Stimulated activated CD4-positive, alpha-beta T cell treated with anti-CD3 and anti-CD28 coated beads, Interleukin-1b, Interleukin-23, amount 100 ng/mL, for 4 hours (primary cell): ENCODE data around the gene ZRANB1.
"Not testable (repeated sequence)": the region's sequence is repeated elsewhere in the genome, so short reads cannot be mapped to it uniquely, and the experiment has no call there.

Source experiments
- DNase-seq, 2 donors: peaks; one replicate each; pipeline ENCODE4 v3.0.0-alpha.2; 2020; ENCODE audit warnings: low read depth in 2 of 2

The ZRANB1 gene

DNA sequence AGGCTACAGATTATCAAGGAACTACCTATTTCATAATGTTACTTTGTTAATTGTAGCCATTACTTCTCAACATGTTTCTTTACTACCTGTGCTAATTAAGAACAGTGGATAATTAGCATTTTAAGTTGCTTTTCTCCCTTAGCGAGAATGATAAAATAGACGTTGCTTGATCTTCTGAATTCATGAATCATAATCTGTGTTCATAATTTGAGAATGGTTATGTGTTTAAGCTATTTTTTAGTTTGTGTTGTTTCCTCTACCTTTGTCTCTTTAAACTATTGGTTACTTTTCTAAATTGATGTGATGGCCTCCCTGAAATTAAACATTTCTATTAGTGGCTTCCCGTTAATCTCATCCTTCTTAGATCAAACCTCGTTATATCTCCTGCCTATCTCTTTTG is at the start of gene ZRANB1:
TSS of gene ZRANB1 (plus strand) at position 301 of the 400 bp plus-strand sequence. CDS start 371 bp downstream, outside the sequence.
- DNase-seq, result no peak

DNA sequence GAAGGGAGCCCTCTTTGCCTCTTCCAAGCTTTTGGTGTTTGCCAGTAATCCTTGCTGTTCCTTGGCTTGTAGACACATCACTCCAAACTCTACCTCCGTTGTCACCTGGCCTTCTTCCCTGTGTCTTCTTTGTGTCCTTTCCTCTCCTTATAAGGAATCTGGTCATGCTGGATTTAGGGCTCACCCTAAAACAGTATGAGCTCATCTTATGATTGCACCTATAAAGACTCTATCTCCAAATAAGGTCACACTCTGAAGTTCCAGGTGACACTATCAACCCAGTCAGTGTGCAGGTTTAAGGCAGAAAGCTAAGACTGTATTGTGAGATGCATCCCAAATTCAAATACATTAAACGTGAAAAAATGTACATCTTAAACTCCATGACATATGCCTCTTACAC is 49.0 kb upstream of the ZRANB1 start:
- DNase-seq, result no peak

DNA sequence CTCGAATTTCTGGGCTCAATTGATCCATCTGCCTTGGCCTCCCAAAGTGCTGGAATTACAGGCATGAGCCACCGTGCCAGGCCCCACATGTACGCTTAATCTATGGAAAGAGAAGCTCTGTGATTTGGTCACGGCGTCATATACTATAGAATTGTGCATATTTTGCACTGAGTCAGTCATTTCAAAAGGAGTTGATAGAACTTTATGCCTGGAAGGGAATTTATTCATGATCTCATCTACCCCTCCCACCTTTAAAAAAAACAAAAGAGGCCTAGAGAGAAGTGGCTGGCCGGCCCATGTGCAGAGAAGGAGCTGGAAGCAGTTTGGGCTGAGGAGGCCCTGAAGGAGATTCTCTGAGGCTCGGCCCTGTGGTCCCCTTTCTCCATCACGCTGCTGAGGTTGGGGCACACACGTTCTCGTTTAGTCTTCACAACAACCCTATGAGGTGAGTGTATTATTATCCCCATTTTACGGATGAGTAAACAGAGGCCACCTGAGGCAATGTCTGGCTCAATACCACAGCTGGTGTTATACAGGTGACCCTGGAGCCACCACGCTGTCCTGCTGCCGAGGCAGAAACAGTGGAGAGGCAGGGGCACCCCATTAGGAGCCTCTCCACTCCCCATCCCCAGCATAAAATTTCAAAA is 47.2 kb upstream of the ZRANB1 start:
- no peak for DNase-seq

DNA sequence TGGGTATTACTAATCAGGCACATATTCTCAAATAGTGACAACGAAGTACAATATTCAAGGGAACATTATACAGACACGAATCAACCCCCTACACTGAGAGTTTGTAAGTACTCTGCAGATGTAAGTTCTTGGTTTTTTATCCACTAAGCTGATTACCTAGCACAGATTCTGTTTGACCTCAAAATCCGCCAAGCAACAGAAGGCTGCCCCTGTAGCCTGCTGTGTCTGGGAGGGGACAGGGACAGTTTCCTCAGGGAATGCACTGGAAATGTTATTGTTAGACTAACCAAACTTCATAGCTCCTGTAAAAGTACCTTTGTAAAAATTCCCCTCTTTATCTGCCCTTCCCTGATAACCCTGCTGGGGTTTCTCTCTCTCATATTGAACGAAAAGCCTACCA is 45.2 kb upstream of the ZRANB1 start:
- DNase-seq, result no peak

DNA sequence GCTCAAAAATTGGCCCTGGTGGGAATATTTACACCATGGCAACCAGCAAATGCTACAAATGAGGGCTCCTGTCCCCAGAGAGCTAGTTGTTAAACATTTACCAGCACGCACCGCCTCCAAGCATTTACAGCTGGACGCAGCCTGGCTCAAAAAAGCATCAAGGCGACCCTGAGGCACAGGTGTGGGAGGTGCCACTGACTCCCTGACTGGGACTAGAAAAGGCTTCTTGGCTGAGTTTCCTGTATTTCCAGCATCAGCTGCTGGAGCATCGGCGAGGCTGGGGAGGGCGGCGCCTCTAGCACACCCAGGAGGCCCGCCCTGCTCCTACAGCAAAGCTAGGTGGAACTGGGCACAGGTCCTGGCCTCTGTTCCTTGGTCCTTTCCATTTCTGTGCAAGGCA is 43.5 kb upstream of the ZRANB1 start:
- no peak for DNase-seq

DNA sequence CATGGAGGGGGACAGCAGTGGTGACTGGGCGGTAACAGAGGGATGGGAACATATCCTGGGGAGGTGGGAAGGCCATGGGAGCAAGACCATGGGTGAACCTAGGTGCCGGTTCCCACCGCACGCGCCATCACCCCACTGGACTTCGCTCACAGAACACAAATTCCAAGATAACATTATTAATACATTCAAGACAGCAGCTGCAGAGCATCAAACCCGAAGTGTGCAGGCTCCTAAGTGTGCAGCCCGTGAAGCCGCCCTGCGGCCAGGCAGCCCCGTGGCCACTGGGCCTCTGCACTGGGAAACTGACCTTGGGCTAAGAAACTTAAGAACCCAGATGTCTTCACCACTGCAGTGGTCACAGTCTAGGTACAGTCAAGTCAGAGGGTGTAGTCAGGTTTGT is 42.8 kb upstream of the ZRANB1 start:
- DNase-seq, result no peak

DNA sequence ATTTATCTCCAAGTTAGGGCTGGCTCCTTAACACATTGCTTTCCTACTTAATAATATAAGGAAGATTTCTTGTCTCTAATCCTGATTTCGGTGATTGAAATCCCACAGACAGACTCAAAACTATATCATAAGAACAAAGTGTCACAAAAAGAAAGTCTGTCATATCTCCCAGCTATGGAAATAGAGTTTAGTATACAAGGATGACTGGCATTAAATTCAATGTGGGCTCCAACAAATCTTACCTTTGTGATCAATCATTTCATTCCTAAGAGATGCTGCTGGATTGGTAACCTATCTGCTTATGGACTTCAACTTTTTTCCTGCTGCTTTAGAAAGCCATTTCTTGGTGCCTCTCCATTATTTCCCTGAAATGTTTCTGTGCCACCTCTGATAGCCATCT is 39.5 kb upstream of the ZRANB1 start:
- no peak for DNase-seq

DNA sequence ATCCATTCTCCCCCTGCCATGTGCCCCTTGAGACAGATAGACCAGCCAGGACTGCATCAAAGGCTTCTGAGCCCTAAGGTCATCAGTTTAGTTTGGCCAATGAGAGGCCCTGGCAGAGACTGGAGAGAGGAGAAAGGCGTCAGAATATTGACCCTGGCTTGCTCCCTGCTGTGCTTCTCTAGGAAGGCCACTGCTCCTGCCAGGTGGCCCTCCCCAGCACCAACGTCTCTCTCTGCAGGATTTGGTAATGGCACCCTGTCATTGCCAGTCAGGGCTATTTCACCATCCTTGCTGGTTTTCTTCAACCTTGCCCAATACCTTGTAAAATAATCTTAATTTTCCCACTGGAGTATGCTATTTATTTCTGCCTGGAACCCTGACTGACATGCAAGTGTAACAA is 38.8 kb upstream of the ZRANB1 start:
- no peak for DNase-seq

DNA sequence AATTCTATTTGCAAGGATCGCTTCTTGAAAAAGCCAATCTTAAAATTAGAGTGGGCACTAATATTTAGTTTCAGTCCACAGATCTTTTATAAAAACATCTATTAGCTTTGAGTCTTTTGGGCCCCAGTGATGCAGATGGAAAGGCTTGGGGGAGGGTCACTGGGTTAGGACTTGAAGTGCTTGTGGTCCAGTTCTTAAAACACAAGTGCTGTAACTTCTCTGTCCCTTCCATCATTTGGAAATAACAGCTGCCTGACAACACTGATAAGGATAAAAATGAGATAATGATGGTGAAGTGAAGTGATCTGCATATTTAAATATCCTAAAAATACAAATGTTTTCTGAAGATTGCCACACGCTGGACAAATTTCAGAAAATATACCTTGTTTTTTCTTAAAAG is 37.1 kb upstream of the ZRANB1 start:
- no peak for DNase-seq

DNA sequence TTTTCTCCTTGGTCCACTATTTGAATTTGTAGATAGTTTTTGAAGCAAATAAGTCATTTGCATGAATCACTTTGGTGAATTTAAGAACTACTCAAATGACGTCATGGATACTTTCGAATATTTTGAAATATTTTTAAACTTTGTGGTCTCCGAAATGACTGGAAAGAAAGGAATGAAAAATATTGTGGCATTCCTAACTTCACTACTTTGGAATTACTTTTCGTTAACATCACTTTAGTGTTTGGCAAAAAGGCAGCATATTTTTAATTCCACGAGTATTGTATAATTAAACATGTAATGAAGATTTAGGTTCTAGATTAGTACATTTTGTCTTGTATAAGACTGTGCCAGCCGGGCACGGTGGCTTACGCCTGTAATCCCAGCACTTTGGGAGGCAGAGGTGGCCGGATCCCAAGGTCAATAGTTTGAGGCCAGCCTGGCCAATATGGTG is 35.3 kb upstream of the ZRANB1 start:
- no peak for DNase-seq

DNA sequence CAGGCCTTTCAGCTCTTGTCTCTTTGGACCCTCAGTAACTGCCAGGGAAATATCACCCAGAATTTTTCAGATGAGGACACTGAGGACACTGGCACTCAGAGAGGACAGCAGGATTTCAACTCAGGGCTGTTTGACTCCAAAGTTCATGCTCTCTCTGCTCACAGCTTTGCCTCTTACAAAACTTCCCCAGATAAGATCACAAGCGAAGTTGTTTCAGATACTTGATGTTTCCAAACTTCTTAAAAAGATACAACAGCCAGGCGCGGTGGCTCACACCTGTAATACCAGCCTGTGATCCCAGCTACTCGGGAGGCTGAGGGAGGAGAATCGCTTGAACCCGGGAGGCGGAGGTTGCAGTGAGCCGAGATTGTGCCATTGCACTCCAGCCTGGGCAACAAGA is 32.4 kb upstream of the ZRANB1 start:
- no peak for DNase-seq

DNA sequence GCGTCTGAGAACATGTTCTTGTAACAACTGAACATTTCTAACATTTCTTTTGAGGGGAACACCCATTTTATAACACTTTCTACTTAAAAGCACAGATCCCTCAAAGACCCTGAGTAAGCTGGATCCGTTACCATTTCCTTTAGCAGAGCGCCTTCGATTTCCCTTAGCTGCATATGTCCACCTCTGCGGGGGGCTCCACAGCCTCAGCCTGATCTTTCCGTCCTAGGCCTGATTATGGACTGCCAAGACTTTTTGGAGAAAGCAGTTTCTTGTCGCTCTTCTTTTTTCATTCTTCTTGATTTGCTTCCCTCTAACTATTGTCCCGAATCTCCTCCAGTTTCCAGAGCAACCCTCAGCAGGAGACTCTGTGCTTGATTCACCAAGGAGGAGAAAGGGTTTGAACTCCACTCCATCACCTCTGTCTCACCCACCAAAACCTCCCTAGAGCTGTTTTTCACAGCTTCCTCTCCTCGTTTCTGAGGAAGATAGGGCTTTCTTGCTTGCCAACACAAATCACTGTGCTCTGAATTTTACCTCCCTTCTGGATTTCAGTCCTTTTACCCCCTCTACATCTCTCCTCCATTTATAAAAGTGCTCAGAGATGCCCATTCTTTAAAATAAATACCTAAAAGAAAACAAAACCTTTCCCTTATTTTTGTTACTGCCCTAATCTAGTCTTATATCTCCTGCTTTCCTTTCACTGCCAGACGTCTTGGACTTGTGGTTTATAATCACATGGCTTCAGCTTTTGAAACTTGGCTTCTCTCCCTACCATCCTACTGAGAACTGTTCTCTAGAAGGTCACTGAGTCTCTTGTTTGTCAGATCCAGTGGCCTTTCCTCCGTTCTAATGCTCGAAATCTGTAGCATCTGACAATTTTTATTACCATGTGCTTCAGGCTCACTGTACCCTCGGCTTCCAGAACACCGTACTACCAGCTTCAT is 30.5 kb upstream of the ZRANB1 start:
- no peak for DNase-seq

DNA sequence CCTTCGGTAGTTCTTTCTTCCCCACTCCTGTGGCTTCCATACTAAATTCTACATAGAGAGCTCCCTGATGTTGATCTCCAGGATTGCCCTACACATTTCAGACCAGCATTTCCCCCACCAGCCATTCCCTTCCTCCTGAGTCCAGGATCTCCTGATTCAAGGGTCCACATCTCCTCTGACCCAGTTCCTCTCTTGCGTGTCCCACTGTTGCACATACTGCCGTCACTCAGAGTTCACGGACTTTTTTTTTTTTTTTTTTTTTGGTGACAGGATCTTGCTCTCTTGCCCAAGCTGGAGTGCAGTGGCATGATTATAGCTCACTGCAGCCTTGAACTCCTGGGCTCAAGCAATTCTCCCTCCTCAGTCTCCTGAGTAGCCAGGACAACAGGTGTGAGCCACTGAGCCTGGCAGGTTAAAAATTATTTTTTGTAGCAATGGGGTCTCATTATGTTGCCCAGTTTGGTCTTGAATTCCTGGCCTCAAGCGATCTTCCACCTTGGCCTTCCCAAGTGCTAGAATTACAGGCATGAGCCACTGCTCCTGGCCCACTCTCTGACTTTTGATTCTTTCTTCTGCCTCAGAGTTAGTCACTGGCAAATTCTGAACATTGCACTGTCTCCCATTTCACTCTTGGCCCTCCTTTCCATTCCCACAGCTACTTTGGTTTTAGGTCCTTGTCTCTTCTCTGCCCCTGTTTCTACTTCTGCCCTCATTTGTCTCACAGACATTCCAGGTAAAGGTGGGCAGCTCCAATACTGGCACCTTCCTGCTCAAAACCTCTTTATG is 29.6 kb upstream of the ZRANB1 start:
- DNase-seq, result no peak

DNA sequence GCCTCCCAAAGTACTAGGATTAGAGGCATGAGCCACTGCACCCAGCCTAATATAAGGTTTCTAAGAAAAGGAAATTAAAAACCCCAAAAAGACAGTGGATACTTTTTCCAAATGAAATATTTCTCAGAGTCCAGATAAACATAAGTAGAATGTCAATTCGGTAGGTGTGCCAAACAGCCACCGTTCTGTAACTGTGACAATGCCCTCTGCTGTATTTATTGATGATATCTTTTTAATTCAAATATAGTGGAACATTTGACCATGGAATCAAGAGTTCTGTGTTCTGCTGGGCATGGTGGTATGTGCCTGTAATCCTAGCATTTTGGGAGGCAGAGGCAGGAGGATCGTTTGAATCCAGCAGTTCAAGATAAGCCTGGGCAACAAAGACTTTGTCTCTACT is 28.8 kb upstream of the ZRANB1 start:
- DNase-seq, result no peak

DNA sequence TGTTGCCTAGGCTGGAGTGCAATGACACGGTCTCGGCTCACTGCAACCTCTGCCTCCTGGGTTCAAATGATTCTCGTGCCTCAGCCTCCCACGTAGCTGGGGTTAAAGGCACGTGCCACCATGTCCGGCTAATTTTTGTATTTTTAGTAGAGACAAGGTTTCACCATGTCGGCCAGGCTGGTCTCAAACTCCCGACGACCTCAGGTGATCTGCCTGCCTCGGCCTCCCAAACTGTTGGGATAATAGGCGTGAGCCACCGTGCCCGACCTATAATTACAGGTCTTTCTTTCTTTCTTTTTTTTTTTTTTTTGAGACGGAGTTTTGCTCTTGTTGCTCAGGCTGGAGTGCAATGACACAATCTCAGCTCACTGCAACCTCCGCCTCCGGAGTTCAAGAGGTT is 27.5 kb upstream of the ZRANB1 start:
- not testable (repeated sequence) for DNase-seq

DNA sequence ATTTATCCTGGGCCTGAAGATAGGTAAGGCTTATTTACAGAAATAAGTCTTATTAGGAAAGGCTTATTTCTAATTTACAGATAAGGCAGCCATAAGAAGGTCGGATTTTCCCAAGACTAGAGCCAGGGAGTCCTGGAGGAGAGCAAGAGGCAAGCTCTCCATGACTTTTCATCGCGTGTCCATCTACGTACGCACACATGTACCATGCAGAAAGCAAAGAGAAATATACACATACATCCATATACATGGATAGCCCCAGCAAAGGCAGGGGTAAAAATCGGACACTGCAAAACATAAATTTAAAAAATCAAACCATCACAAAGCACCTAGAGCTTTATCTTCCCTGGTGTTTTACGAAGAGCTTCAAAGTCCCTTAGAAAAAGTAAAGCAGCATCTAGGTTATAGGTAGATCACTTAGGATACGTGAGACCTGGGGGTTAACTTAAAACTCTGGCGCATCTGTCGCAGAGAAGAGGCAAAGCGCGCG is 25.8 kb upstream of the ZRANB1 start:
- DNase-seq, result no peak

DNA sequence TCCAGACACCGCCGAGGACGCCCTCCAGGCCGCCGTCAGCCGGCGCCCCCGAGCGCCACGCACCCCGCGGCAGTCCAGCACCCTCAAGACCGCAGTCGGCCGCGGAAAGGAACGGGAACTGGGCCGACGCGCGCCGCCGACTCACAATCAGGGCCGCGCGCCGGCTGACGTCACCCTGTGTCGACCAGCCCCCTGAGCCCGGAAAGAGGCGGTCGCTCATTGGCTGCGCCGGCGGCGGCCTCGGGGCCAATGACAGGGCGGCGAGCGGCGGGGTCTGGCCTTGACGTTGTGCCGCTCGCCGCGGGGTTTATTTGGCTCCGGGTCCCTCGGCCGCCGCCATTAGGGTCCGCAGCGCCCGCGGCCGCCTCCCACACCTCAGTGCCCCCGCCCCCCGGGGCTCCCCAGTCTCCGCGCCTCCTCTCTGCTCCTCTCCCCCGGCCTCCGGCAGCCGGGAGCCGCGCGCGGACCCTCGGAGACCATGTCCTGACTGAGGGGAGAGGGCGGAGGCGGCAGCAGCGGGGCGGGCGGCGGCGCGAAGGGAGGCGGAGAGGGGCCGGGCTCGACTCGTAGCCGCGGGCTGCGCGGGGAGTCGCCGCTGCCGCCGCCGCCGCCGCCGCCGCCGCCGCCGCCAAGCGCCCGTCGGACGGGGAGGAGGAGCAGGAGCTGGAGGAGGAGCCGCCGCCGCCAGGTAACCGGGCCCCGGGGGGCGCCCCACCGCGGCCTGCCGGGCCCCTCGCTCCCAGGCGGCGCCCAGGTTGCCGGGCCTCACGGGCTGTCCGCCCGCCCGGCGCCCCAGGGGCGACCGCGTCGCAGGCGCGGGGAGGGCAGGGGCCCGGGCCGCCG is 25.1 kb upstream of the ZRANB1 start:
- peak; percentile 93 to 97 for DNase-seq

DNA sequence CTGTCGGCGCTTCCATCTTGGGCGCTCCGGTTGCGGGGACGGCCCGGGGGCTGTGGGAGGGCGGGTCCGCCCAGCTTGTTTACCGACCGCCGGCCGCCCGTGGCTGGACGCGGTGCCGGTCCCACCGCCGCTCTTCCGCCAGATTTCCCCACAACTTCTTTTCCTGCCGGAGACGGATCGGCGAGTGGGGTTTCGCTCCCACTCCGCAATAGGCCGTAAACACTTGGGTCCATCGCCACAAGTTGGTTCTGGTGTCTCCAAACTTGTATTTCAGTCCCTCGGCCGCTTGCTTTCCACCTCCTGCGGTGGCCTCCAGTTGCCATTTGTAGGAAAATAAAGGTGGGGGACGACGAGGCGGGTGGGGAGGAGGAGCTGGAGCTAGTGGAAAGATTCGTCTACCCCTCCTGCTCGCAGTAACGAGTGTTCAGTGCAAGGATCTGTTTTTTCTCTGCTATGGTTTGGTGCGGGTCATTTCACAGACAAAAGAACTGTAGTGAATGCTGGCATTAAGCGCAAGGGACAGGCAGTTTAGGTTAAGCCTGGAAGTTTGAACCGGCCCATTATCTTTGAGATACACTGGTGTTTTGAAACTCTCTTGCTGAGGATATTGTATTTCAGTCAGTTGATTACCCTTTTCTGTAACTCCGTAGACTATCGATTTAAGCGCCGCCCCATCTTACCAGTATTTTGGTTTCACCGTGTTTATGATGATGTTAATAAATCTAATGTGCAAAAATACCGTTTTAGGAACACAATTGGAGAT is 24.3 kb upstream of the ZRANB1 start:
- DNase-seq, result peak; percentile 13 to 23

DNA sequence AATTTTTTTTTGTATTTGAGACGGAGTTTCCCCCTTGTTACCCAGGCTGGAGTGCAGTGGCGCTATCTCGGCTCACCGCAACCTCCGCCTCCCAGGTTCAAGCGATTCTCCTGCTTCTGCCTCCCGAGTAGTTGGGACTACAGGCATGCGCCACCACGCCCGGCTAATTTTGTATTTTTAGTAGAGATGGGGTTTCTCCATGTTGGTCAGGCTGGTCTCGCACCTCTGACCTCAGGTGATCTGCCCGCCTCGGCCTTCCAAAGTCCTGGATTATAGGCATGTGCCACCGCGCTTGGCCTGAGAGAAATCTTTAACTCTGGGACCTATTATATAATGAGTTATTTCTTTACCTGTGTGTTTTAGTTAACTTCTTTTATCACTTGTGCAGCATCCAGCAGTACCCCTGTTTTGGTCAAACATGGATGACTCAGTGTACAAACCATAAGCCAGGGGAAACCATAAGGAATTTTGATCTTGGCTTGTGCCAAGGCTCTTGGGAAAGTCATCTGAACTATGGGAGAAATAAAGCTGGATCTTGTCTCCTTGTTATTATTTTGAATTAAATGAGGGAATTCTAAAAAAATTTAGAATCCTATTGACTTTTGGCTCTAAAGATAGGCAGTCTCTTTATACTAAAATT is 23.6 kb upstream of the ZRANB1 start:
- DNase-seq, result no peak

DNA sequence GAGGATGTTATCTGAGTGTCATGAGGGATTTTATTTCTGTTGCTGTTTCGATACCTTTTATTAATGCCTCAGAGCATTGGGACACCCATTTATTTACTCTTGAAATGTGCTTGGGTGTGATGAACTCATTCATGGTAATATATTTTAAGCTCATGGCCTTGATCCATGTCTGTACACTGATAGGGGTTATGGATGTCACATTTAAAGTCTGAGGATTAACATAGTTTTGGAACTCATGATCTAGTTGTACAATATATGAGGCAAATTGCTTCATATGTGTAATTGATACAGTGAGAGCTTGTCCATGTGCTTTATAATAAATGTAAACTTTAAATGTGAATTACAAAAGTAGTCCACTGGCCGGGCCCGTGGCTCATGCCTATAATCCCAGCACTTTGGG is 23.0 kb upstream of the ZRANB1 start:
- no peak for DNase-seq
